ENCODE measurements around the gene ING5.

DNA sequence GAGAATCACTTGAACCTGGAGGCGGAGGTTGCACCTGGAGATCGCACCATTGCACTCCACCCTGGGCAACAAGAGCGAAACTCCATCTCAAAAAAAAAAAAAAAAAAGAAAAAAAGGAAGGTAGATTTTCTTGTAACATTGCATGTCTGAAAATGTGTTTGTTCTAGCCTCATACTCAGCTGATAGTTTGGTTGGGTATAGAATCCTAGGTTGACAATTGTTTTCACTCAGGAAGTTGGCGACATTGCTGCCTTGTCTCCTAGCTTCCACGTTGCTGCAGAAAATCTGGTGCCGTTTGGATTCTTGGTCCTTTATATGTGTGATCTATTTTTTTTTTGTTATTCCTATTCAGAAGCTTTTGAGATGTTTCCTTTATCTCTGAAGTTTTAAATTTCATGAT is 4.7 kb downstream of the ING5 start:
- TF ChIP-seq, protein P1, sequence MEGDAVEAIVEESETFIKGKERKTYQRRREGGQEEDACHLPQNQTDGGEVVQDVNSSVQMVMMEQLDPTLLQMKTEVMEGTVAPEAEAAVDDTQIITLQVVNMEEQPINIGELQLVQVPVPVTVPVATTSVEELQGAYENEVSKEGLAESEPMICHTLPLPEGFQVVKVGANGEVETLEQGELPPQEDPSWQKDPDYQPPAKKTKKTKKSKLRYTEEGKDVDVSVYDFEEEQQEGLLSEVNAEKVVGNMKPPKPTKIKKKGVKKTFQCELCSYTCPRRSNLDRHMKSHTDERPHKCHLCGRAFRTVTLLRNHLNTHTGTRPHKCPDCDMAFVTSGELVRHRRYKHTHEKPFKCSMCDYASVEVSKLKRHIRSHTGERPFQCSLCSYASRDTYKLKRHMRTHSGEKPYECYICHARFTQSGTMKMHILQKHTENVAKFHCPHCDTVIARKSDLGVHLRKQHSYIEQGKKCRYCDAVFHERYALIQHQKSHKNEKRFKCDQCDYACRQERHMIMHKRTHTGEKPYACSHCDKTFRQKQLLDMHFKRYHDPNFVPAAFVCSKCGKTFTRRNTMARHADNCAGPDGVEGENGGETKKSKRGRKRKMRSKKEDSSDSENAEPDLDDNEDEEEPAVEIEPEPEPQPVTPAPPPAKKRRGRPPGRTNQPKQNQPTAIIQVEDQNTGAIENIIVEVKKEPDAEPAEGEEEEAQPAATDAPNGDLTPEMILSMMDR (IDR thresholded peaks at IDR 0.05), result no peak
- no peak for TF ChIP-seq POLR2A (IDR thresholded peaks at IDR 0.05)
